CD4-positive, alpha-beta T cell (primary cell): Measurements from ENCODE around the gene TEKTIP1. TPM values are rescaled to one million over a fixed set of nuclear protein-coding genes. Genes with fewer than 3 reads are reported as not detected.
"Not testable (repeated sequence)": the region's sequence is repeated elsewhere in the genome, so short reads cannot be mapped to it uniquely, and the experiment has no call there.

Source experiments
- ATAC-seq: fragments of 200-7000 bp; cut with Tn5 transposase; one replicate; pipeline ENCODE4 v1.10.0; 2022; ENCODE audit warnings: mild to moderate bottlenecking; ENCODE audit not compliant: poor library complexity
- CTCF ChIA-PET: fragments of 350-600 bp; sonication (Branson Sonifier 250); formaldehyde crosslinking; loops from one replicate; lab custom pipeline; 2021; ENCODE audit warnings: antibody characterized with exemption, inconsistent platforms; lab: Charles Lee
- POLR2A ChIA-PET: fragments of 350-600 bp; sonication (Branson Sonifier 250); formaldehyde crosslinking; loops from one replicate; lab custom pipeline; 2021; ENCODE audit warnings: antibody characterized with exemption, inconsistent platforms; lab: Charles Lee
- DNase-seq, 14 experiments: peaks; one replicate each; pipeline ENCODE4 v3.0.0-alpha.2; 2013 to 2020; ENCODE audit warnings: mixed read lengths in 2 of 14
- H3K27ac ChIP-seq, 2 donors: one replicate each; pipeline versions ENCODE4 v1.5.1 to v1.7.0; 2013; ENCODE audit warnings: low read length in 2 of 2, low read depth in 1 of 2, mild to moderate bottlenecking in 1 of 2
- H3K27me3 ChIP-seq, 2 experiments: 1 replicate in 1 of 2; 2 replicates in 1 of 2; pipeline versions ENCODE4 v1.6.1 to v1.7.0; 2013; ENCODE audit warnings: low read length in 2 of 2, control low read depth in 1 of 2, mild to moderate bottlenecking in 1 of 2, moderate library complexity in 1 of 2; ENCODE audit not compliant: insufficient read depth in 2 of 2, control insufficient read depth in 1 of 2
- H3K36me3 ChIP-seq: one replicate; pipeline ENCODE4 v1.6.1; 2013; ENCODE audit warnings: low read length, control low read depth; ENCODE audit not compliant: insufficient read depth
- H3K4me1 ChIP-seq: one replicate; pipeline ENCODE4 v1.6.1; 2013; ENCODE audit warnings: low read length, control low read depth; ENCODE audit not compliant: insufficient read depth
- H3K4me3 ChIP-seq: one replicate; pipeline ENCODE4 v1.5.1; 2013; ENCODE audit warnings: mild to moderate bottlenecking, low read length, moderate library complexity
- H3K9me3 ChIP-seq, 2 experiments: 1 replicate in 1 of 2; 2 replicates in 1 of 2; pipeline versions ENCODE4 v1.6.1 to v1.7.0; 2013; ENCODE audit warnings: low read length in 2 of 2, mild to moderate bottlenecking in 2 of 2, control low read depth in 1 of 2, moderate library complexity in 1 of 2; ENCODE audit not compliant: control insufficient read depth in 1 of 2, insufficient read depth in 1 of 2
- H3K27ac Mint-ChIP-seq: one replicate; pipeline ENCODE4 v1.8.0; 2020; ENCODE audit warnings: mixed read lengths
- H3K27me3 Mint-ChIP-seq: one replicate; pipeline ENCODE4 v1.8.0; 2021; ENCODE audit warnings: mixed read lengths
- H3K36me3 Mint-ChIP-seq: one replicate; pipeline ENCODE4 v1.8.0; 2021; ENCODE audit warnings: low read depth, mixed read lengths
- H3K4me1 Mint-ChIP-seq: one replicate; pipeline ENCODE4 v1.8.0; 2021; ENCODE audit warnings: low read depth, mixed read lengths
- H3K4me3 Mint-ChIP-seq: one replicate; pipeline ENCODE4 v1.8.0; 2020; ENCODE audit warnings: mild to moderate bottlenecking, mixed read lengths
- H3K9me3 Mint-ChIP-seq: one replicate; pipeline ENCODE4 v1.8.0; 2020; ENCODE audit warnings: mixed read lengths
- intact Hi-C, 2 experiments: fragments of 100-400 bp; cut with DNase I in 1 of 2; cut with micrococcal nuclease in 1 of 2; formaldehyde crosslinking; loops; one replicate each; pipeline versions ENCODE4 v1.15.1 to v1.9.0; 2023 to 2025; cut with DNase I, micrococcal nuclease
- total RNA-seq, 174 experiments: library from RNA in 2 of 174; stranded (reverse) in 2 of 174; gene quantifications; one replicate each; pipeline ENCODE4 v1.2.3 and lab custom pipeline; 2021 to 2026
- TF ChIP-seq, protein P1 (sequence below): fragments of 200-600 bp; IDR thresholded peaks from one replicate; pipeline ENCODE4 v1.8.0; 2022; ENCODE audit warnings: antibody characterized with exemption, mild to moderate bottlenecking

The TEKTIP1 gene
- total RNA-seq, 2 experiments from 2014 or later = 5.7 to 6.0 TPM

DNA sequence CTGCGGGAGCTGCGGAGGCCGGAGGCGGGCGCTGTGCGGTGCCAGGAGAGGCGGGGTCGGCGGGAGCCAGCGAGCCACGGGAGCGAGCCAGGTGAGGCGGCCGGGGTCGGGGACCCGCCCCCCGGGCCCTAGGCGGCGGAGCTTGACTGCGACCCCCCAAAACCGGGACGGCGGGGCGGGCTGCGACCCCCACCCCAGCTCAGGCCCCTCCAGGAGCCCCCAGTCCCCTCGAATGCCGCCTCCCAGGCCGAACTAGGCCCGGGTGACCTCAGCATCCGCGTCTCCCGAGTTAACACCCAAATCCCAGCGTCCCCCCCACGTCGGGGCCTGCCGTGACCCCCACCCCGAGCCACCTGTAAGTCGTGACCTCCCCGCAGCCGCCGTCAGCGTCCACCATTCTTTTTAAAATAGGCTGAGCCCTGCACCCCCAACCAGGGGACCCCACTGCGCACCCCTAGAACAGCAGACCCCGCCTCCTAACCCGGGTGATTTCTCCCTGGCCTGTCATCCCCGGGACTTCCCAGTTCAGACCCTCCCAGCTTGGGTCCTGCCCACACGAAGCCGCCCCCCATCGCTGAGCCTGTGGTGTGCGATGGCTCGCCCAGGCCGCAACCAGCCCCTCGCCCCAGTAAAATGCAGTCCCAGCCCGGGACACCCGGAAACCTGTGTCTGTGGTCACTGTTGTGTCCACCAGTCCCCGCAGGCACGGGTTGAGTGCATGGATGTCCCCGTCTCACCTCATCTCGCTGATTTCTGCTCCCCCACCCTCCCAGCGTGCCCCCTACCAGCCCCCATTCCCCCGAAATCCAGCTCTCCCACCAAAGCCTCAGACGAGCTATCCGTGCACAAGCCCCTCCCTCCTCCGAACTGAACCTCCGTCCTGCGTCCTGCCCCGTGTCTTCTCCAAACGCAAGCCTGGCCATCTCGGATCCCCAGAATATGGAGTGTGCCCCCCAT, 32.3 kb upstream of the TEKTIP1 start:
- peak overlapping the region in 1 of 2 donors; percentile 50 for H3K27ac ChIP-seq
- CTCF ChIA-PET = interaction anchor here (1.0 kb wide), 1 partner anchor 38 kb away, joined by 3 read pairs; no protein-coding TSS in a partner anchor
- no peaks in the 10 kb centered on the region for H3K9me3 ChIP-seq
- H3K27me3 ChIP-seq = no peaks in the 10 kb centered on the region
- peaks cover 53% of the 10 kb centered on the region for H3K4me1 ChIP-seq
- no peaks in the 10 kb centered on the region for H3K9me3 Mint-ChIP-seq
- intact Hi-C loops = loop anchor here (1.0 to 10.0 kb wide), 7 partner anchors 41 to 452 kb away; partner anchors contain the start of genes CACTIN (in 1 of the 2), HMG20B (in 1 of the 2), MFSD12 (in 1 of the 2) and TLE5 (in 1 of the 2)
- peaks cover 35% of the 10 kb centered on the region for H3K36me3 Mint-ChIP-seq
- H3K27me3 Mint-ChIP-seq = no peaks in the 10 kb centered on the region
- POLR2A ChIA-PET = interaction anchor here (1.0 kb wide), 1 partner anchor 9 kb away, joined by 3 read pairs; no protein-coding TSS in a partner anchor
- TF ChIP-seq, protein P1, sequence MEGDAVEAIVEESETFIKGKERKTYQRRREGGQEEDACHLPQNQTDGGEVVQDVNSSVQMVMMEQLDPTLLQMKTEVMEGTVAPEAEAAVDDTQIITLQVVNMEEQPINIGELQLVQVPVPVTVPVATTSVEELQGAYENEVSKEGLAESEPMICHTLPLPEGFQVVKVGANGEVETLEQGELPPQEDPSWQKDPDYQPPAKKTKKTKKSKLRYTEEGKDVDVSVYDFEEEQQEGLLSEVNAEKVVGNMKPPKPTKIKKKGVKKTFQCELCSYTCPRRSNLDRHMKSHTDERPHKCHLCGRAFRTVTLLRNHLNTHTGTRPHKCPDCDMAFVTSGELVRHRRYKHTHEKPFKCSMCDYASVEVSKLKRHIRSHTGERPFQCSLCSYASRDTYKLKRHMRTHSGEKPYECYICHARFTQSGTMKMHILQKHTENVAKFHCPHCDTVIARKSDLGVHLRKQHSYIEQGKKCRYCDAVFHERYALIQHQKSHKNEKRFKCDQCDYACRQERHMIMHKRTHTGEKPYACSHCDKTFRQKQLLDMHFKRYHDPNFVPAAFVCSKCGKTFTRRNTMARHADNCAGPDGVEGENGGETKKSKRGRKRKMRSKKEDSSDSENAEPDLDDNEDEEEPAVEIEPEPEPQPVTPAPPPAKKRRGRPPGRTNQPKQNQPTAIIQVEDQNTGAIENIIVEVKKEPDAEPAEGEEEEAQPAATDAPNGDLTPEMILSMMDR = no peak
- no peak for ATAC-seq
- H3K4me1 Mint-ChIP-seq = peaks cover 44% of the 10 kb centered on the region
- peak overlapping the region; percentile 91 for H3K4me3 ChIP-seq
- DNase-seq = peak in 8 of 14 experiments; percentile 12 to 74 (median 30)
- peak overlapping the region; percentile 92 for H3K4me3 Mint-ChIP-seq
- H3K27ac Mint-ChIP-seq = peak overlapping the region; percentile 95
- H3K36me3 ChIP-seq = peaks cover 34% of the 10 kb centered on the region

DNA sequence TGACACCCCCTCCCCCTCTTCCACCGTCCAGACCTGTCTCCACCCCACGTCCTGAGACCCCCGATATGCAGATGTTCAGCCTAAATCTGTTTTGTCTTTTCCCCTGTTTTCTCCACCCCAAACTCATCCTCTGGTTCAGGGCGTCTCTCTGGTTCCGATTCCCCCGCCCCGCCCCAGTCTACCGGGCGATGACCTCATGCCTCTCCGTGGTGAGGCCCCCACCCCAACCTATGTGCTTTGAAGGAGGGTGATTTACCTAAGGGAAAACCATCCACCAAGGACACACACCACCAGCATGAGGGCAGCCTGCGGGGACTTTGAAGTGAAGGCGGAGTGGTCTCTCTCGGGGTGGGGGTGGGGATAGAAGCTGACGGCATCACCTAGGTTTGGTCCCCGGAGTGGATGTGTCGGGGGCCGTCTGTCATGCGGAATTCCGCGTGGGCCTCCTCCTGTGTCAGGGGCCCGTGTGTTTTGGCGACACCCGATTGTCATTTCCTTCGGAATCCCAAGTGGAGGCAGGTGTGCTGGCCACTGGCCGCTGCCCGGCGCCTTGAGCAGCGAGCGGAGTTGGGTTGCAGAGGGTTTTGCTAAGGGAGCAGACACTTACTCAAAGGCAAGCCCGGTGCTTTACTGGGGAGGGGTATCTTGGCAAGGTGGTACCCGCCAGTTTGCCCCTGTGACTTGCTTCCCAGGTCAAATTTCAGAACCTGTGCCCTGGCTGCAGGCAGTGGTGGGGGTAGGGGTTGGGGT, 31.4 kb upstream of the TEKTIP1 start:
- peaks cover 44% of the 10 kb centered on the region for H3K4me1 Mint-ChIP-seq
- H3K36me3 Mint-ChIP-seq = peaks cover 42% of the 10 kb centered on the region
- CTCF ChIA-PET = interaction anchor here (1.0 kb wide), 1 partner anchor 37 kb away, joined by 3 read pairs; no protein-coding TSS in a partner anchor
- TF ChIP-seq, protein P1 = no peak
- no peaks in the 10 kb centered on the region for H3K9me3 Mint-ChIP-seq
- Histone ChIP-seq H3K9me3 (no peaks in the 10 kb centered on the region), H3K4me1 (peaks cover 60% of the 10 kb centered on the region), H3K27ac (no peak overlapping the region), H3K27me3 (no peaks in the 10 kb centered on the region), H3K36me3 (peaks cover 34% of the 10 kb centered on the region), H3K4me3 (peak overlapping the region; percentile 91)
- ATAC-seq = no peak
- H3K27ac Mint-ChIP-seq = peak overlapping the region; percentile 90
- POLR2A ChIA-PET = no interaction called here
- H3K4me3 Mint-ChIP-seq = peak overlapping the region; percentile 92
- DNase-seq = peak in 12 of 14 experiments; percentile 24 to 73 (median 52)
- no peaks in the 10 kb centered on the region for H3K27me3 Mint-ChIP-seq
- intact Hi-C loops = loop anchor here (2.0 to 10.0 kb wide), 6 partner anchors 40 to 453 kb away; partner anchors contain the start of genes CACTIN (in 1 of the 2), HMG20B (in 1 of the 2) and TLE5 (in 1 of the 2)

DNA sequence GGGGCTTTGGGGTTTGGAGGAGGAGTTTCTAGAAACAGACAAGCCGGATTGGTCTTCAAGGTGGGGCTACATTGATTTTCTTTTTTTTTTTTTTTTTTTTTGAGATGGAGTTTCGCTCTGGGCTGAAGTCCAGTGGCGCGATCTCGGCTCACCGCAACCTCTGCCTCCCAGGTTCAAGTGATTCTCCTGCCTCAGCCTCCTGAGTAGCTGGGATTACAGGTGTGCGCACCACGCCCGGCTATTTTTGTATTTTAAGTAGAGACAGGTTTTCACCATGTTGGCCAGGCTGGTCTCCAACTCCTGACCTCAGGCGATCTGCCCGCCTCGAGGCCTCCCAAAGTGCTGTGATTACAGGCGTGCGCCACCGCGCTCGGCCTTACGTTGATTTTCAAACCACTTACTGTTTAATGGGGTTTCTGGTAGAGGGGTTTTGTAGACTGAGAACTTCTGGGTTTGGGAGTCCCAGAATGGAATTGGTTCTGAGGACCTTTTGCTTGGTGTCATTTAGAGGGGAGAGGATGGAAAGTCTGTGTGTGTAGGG, 30.8 kb upstream of the TEKTIP1 start:
- H3K27ac ChIP-seq, H3K27me3 ChIP-seq, H3K4me3 ChIP-seq, H3K27me3 Mint-ChIP-seq, H3K9me3 Mint-ChIP-seq, DNase-seq, POLR2A ChIA-PET, ATAC-seq, H3K9me3 ChIP-seq, CTCF ChIA-PET: not testable (repeated sequence)
- H3K4me1 Mint-ChIP-seq = peaks cover 44% of the 10 kb centered on the region
- H3K4me1 ChIP-seq = peaks cover 65% of the 10 kb centered on the region
- intact Hi-C loops = loop anchor here (5.0 to 10.0 kb wide), 4 partner anchors 39 to 453 kb away; partner anchors contain the start of genes HMG20B (in 1 of the 2) and TLE5 (in 1 of the 2)
- peak overlapping the region; percentile 76 for H3K27ac Mint-ChIP-seq
- H3K36me3 ChIP-seq = peaks cover 34% of the 10 kb centered on the region
- peak overlapping the region; percentile 92 for H3K4me3 Mint-ChIP-seq
- peaks cover 44% of the 10 kb centered on the region for H3K36me3 Mint-ChIP-seq
